Measurements from ENCODE around the gene SCIMP.

GRCh38 chr17:5198472-5198871, 36.2 kb downstream of the SCIMP start:
- TF ChIP-seq POLR2A (IDR thresholded peaks at IDR 0.05; ENCODE audit: low read length) (no peak), GATA1 (IDR thresholded peaks at IDR 0.05; ENCODE audit: low read depth, low read length) (no peak)

Data from erythroblast (primary cell).